ENCODE data around the gene AGPAT4. TPM values are rescaled to one million over a fixed set of nuclear protein-coding genes. Genes with fewer than 3 reads are reported as not detected.
"Not testable (repeated sequence)": the region's sequence is repeated elsewhere in the genome, so short reads cannot be mapped to it uniquely, and the experiment has no call there.

Gene AGPAT4, protein sequence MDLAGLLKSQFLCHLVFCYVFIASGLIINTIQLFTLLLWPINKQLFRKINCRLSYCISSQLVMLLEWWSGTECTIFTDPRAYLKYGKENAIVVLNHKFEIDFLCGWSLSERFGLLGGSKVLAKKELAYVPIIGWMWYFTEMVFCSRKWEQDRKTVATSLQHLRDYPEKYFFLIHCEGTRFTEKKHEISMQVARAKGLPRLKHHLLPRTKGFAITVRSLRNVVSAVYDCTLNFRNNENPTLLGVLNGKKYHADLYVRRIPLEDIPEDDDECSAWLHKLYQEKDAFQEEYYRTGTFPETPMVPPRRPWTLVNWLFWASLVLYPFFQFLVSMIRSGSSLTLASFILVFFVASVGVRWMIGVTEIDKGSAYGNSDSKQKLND
- 8.0 TPM for total RNA-seq
- long read RNA-seq, full-length matches to known transcripts: 3 of 19 reads
- long read RNA-seq, partial matches to known transcripts: 0 of 19 reads
- long read RNA-seq, other reads (novel, unspliced or antisense): 16 of 19 reads

DNA sequence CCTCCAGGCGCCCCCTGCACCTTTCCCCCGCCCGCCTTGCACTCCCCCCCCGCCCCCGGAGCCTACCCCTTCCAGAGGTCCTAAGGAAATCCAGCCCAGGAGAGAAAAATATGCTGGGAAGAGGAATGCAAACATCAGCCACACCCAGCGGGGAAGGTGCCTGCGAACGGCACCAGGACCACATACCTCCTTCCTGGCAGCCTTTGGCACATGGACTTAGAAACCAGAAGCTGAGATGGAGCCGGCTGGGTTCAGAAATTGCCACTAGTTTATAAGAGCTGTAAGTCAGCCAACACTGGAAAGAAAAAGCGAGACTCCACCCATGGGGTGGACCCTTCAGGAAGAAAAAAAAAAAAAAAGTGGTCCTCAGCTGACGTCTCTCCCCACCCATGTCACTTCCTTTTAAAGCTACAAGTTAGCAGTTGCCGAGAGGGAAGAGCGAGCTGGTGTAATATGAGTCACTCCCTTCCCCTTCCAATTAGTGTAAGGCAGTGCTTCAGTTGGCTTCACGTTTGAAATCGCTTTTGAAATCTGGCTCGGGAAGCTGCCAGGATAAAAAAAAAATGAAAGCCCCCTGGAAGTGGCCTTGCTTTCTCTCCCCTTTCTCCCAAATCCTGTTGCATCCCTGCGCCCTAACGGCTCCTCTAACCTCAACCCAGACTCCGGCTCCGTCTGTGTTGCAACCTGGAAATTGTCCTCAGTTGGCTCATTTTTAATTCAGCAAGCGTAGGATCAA, at the start of gene AGPAT4:
Gene AGPAT4 (minus strand): TSS at position 310 of the 736 bp plus-strand sequence. CDS start 41,848 bp downstream, outside the sequence.
- DNase-seq (ENCODE audit: low spot score): no peak

DNA sequence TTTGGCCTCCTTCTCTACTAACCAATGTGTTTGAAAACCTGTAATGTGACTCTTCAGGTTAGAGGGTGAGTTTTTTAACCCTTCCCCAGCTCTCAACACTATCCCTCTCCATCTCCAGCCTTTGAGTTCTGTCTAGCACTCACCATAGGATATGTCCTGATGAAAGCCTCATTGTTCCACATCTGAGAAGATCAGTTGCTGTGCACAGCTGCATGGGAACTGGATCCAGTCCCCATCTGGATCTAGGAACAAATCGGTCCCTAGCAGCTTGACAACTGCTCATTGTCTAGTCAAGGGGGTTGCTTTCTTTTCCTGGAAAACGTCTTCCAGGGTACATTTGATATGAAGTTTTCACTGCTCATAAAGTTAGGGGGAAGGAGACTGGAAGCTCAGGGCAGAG, 45.4 kb upstream of the AGPAT4 start:
- DNase-seq (ENCODE audit: low spot score): no peak

DNA sequence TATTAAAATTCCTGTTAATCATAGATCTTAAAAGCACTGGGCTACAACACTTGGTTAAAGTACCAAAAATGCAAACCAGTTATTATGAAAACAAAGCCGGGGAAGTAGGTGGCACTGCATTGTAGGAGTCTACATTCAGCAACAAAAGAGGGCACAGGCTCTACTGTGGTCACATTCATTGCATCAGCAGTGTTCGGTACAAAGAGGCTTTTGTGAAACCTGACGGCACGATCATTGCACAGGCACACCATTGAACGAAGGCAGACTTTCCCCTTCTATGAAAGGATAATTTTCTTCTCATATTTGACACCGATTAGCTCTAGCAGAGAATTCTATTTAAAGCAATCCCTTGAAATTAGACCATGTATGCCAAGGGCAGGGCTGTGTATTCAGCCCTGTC, 44.6 kb upstream of the AGPAT4 start:
- DNase-seq (ENCODE audit: low spot score): no peak

DNA sequence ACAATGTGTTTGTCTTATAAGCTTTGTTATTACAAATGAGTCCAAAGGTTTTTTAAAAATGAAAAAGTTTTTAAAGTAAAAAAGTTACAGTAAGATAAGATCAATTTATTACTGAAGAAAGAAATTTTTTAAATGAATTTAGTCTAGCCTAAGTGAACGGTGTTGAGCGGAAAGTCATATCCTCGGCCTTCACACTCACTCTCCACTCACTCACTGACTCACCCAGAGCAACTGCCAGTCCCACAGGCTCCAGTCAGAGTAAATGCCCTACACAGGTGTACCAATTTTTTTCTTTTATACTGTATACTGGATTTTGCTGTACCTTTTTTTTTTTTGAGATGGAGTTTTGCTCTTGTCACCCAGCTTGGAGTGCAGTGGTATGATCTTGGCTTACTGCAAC, 42.7 kb upstream of the AGPAT4 start:
- no peak for DNase-seq (ENCODE audit: low spot score)

DNA sequence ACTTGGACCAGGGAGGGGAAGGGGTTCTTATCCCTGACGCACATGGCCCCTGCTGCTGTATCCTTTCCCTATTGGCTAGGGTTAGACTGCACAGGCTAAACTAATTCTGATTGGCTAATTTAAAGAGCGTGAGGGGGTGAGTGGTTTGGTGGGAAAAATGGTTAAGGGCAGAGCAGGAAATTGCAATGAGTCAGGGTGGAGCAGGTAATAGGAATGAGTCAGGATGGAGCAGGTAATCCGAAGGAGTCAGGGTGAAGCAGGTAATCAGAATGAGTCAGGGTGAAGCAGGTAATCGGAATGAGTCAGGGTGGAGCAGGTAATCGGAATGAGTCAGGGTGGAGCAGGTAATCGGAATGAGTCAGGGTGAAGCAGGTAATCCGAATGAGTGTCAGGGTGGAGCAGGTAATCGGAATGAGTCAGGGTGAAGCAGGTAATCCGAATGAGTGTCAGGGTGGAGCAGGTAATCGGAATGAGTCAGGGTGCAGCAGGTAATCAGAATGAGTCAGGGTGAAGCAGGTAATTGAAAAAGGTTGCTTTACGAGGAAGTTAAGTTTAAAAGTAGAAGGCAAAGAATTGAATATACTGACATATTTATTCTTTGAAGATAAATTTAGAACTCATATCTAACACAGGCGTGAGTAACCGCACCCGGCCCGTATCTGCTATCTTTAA, 41.5 kb upstream of the AGPAT4 start:
- not testable (repeated sequence) for DNase-seq (ENCODE audit: low spot score)

DNA sequence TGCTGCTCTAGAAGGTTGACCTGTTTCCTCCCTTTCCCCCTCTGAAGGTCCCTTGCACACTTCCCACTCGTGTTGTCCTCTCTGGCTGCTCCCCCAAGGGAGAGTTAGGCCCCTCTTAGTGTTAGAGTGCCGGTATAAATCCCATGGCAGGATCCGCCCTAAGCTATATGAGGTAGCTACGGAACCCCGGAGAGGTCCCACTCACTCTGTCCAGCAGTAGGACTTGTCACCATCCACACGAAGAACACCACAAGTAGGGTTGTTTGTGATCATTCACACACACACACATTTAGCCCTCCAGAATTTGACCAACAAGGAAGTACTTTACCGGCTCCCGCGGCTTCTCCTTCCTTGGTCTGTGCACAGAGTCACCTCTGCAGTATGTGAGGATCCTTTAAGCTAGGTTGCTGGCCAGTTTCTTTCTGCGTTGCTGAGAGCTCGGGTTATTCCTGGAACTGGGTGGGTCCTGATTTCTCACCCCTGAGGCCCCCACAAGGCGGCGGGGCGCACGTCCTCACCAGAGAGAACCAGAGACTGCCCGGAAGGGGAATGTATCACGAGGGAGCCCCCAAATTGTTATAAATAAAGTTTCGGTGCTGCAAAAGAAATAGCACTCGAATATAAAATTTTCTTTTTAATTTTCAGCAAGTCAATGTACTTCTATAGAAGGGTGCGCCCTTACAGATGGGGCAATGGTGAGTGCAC, 40.8 kb upstream of the AGPAT4 start:
- not testable (repeated sequence) for DNase-seq (ENCODE audit: low spot score)

DNA sequence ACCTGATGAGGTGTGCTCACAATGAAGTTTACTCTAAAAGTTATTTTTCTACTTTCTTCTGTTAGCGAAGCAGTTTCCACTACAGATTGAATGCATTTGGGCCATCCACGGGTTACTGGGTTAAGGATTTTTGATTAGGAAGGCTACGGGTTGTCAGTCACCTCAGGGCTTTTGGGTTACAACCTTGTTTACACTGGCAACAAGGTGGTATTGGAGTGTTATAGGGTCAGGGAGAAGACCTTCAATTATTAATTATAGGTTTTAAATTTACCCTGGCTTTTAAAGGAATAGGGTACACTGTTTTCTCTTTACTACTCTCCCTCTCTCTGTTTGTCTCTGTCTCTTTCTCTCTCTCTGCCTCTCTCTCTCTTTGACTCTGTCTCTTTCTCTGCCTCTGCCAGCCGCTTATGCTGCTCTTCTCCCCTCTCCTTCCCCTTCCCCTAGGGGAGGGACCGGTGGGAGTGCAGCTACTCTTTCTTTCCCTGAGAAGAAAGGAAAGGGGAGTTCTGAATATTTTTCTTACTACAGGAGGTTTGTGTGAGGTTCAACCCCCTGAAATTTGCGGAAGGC, 40.2 kb upstream of the AGPAT4 start:
- DNase-seq (ENCODE audit: low spot score): no peak

DNA sequence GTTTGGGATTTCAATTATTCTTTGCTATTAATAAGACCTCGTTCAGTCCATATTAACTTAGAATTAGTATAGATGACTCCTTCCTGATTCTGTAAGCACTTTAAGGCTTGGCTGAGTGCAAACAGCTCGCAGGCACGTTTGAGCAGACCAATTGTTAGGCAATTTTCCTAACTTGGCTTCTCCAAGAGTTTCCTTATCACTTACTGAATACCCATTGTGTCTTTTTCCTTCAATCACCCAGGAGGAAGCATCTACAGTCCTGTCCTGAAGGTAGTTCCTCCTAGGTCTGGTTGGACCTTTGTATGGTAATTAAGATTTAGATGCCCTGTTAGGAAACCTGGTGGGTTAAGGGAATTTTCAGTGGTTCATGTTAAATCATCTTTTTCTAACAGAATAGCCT, 39.6 kb upstream of the AGPAT4 start:
- not testable (repeated sequence) for DNase-seq (ENCODE audit: low spot score)

DNA sequence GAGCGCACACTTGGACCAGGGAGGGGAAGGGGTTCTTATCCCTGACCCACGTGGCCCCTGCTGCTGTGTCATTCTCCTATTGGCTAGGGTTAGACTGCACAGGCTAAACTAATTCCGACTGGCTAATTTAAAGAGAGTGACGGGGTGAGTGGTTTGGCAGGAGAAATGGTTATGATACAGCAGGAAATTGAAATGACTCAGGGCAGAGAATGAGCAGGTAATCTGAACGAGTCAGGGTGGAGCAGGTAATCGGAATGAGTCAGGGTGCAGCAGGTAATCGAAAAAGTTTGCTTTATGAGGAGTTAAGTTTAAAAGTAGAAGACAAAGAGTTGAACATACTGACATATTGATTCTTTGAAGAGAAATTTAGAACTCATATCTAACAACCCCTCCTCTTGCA, 35.9 kb upstream of the AGPAT4 start:
- DNase-seq (ENCODE audit: low spot score): not testable (repeated sequence)

DNA sequence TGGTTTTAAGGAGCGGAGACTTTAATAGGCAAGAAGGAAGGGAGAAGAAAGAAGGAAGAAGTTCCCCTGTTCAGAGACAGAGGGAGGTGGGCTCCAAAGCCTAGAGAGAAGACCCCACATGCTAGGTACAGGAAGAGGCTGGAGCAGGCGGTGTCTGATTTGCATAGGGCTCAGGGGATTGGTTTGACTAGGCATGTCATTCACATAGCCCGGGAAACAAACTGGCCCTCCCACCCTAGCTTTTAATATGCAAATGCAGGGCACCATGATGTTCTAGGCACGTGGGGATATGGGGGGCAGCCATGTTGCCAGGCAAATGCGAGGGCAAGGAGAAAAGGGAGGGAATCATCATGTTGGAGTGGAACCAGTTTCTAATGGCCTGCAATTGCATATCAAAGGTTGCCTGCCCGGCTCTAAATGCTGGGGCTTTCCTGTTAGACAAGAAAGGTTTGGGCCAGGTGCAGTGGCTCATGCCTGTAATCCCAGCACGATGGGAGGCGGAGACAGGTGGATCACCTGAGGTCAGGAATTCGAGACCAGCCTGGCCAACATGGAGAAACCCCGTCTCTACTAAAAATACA, 34.3 kb upstream of the AGPAT4 start:
- DNase-seq (ENCODE audit: low spot score): no peak

DNA sequence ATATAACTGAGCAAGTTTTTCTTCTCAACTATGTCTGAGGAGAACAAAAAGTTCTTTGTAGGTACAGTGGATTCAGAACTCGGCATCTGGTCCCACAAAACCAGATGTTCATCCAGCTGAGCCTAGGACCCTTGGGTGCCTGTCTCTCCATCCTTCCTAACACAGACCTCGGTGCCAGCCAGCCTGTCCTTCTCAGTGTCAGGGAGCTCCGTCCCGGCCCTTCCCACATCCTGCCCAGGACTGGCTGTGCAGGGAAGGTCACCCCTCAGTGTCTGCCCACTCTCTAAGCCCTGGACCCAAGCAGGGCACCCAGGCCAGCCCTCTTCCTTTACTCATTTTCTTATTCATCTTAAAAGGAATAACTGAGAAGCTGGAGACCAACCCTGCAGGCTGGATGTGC, 32.0 kb upstream of the AGPAT4 start:
- DNase-seq (ENCODE audit: low spot score): no peak

DNA sequence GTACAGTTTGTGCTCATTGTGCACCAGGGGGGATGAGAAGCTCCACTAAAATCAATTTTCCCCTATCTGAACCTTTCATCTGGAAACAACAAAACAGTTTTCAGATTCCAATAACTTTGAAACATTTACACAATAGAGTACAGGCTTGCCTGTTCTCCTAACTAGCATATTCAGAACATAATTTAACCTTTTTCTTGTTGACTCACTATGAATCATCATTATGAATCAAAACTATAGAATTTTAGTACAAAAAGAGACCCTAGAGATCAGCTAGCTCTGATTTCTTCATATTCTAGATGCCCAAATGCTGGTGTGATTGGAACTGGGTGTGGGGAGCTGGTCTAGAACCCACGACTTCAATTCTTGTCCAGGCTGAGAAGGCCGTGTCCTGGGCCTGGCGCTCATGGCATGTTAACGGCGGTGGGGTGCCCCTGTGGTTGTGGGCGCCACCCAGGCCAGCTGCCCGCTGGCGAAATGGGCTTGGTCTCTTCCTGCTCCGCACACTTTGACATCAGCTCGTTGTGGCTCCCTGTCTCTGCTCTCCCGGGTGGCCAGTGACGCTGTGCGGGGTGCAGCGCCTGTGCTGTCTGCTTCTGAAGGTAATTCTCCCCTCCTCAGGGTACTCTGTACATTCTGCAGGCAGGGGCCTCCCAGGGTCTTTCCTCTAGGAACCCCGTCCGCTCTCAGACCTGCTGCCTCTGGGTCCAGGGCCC, 29.9 kb upstream of the AGPAT4 start:
- no peak for DNase-seq (ENCODE audit: low spot score)

DNA sequence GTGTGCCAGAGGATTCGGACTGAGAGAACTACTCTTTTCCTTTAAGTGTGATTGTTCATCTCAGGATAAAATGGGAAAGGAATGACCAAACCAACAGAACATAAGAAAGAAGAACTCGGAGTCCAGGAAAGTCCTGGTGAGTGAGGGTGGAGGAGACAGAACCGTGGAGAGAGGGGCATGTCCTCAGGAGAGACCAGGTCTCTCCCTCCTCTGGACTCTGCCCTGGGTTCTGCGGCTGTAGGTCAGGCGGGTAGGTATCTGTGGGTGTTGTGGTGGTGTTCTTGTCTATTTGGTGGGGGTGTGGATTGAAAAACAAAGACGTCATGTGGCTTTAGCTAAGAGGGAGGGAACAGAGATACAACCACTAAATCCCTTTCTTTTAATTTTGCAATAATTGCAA, 29.1 kb upstream of the AGPAT4 start:
- DNase-seq (ENCODE audit: low spot score): no peak

DNA sequence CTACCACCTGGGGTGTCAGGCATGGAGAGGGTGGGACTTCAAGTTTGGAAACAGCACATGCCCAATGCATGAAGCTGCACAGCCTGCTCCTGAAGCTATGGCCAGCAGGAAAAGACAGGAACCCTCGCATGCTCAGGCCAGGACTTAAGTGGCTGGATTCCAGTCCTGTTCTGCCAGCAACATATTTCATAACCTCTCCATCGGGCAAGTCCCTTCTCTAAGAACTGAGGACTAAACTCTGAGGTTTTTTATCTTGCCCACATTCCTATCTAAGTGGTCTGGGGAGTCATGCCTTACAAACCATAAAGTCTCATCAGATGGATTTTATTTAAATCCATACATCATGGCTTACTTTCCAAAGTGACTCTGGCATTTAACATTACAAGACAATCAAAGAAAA, 27.5 kb upstream of the AGPAT4 start:
- DNase-seq (ENCODE audit: low spot score): no peak

DNA sequence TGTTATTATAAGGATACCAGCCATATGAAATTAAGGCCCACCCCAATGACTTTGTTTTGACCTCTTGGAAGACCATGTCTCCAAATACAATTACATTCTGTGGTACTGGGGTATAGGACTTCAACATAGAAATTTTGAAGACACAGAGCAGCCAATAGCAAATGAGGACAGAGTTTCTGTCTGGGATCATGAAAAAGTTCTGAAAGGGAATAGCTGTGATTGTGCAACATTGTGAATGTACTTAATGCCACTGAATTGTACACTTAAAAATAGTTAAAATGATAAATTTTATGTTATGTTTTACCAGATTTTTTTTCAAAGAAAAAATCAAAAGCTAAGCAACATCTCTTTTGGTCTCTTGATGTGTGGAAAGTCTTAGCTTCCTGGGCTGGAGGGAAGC, 27.0 kb upstream of the AGPAT4 start:
- no peak for DNase-seq (ENCODE audit: low spot score)

DNA sequence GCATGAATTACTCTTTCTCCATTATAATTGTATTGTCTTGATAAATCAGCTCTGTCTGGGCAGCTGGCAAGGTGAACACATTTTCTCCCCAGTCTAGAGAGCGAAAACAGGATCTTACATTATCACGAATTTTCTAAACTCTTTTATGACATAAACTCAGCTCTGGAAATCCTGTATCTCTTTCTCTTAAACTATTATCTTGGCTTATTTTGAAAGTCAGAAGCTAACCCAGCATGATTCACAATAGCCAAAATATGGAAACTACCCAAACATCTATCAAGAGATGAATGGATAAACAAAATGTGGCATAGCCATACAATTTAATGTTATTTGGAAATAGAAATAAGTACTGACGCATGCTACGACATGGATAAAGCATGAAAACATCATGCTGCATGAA, 25.9 kb upstream of the AGPAT4 start:
- DNase-seq (ENCODE audit: low spot score): no peak

DNA sequence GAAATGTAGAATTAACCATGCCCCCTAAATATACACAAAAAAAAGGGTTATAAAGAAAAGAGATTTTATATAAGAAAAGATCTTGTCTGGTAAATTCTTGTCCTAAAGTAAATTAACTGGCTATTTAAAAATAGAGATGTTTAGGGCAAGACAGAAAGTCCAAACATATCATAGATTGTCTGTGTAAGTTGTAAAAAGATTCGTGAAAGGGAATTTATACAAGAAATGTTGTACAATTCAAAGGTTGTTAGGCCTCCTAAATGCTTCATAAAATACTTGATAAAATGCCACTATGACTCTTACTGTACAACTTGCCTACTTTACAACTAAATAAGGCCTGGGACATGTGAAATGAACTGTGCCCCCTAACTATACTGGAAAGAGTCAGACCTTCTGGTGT, 21.9 kb upstream of the AGPAT4 start:
- DNase-seq (ENCODE audit: low spot score): no peak

DNA sequence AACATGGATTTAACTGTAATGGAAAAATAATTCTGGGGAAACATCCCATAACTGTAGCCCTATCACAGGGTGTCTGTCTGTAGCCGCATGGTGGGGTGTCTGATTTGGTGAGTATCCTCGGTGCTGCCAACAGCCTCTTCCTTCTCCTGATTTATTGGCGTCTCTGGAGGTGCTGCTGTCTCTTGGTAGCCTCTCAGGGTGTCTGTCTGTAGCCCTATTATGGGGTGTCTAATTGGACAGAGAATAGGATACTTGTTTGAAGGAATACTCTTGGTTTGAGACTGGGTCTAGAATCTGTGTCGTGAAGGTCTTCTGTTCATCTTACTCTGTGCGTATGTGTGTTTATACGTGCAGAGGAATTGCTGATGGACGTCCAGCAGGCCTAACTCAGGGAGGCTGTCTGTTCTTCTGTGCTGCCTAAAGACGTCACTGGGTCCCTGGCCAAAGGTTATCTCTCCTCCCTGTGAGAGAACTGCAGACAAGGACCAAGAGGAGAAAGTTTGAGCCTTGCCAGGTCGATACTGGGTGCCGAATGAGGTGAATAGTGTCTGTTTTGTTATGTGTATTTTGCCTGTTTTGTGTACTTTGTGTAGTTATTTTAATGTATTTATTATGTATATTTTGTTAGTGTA, 18.9 kb upstream of the AGPAT4 start:
- no peak for DNase-seq (ENCODE audit: low spot score)

DNA sequence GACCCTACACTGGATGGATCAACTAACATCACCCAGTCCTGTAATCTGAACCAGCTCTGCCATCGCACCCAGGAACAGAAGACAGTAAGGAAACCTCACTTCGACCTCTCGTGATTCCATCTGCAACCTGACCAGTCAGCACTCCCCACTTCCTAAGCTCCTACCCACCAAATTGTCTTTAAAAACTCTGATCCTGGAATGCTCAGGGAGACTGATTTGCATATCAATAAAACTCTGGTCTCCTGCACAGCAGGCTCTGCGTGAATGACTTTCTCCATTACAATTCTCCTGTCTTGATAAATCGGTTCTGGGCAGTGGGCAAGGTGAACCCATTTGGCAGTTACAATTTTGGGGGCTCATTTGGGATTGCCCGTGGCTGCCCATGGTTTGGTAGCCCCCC, 18.3 kb upstream of the AGPAT4 start:
- DNase-seq (ENCODE audit: low spot score): no peak
